GM23248 (cell line): ENCODE measurements around the gene SERPINE3.

ENCODE experiments used
- EZH2 ChIP-seq: fragments of 200-600 bp; sonication (generic); IDR thresholded peaks from 2 replicates; pipeline ENCODE4 v1.6.1; 2018; ENCODE audit warnings: antibody characterized with exemption, mild to moderate bottlenecking; ENCODE audit not compliant: insufficient read depth, poor library complexity, severe bottlenecking
- EZH2phosphoT487 ChIP-seq: fragments of 200-600 bp; sonication (generic); IDR thresholded peaks from 2 replicates; pipeline ENCODE4 v1.6.1; 2018; ENCODE audit warnings: antibody characterized with exemption, moderate library complexity, mild to moderate bottlenecking, low read depth; ENCODE audit not compliant: insufficient read depth

GRCh38 chr13:51343475-51343874, 4.0 kb downstream of the SERPINE3 start:
- TF ChIP-seq EZH2phosphoT487 (no peak), EZH2 (no peak)
